GM23248 (cell line): ENCODE measurements around the gene VPS8.

ENCODE experiments used
- EZH2 ChIP-seq: fragments of 200-600 bp; sonication (generic); IDR thresholded peaks from 2 replicates; pipeline ENCODE4 v1.6.1; 2018; ENCODE audit warnings: antibody characterized with exemption, mild to moderate bottlenecking; ENCODE audit not compliant: insufficient read depth, poor library complexity, severe bottlenecking
- EZH2phosphoT487 ChIP-seq: fragments of 200-600 bp; sonication (generic); IDR thresholded peaks from 2 replicates; pipeline ENCODE4 v1.6.1; 2018; ENCODE audit warnings: antibody characterized with exemption, moderate library complexity, mild to moderate bottlenecking, low read depth; ENCODE audit not compliant: insufficient read depth

GRCh38 chr3:184884359-184885017 is 72.5 kb downstream of the VPS8 start:
- no peak for TF ChIP-seq EZH2
- no peak for TF ChIP-seq EZH2phosphoT487
